HG03045 (cell line): ENCODE data around the gene CH25H.
"Not testable (repeated sequence)": the region's sequence is repeated elsewhere in the genome, so short reads cannot be mapped to it uniquely, and the experiment has no call there.

Experiments used
- ATAC-seq: cut with Tn5 transposase; IDR thresholded peaks from one replicate; pipeline ENCODE4 v1.9.1; 2021; ENCODE audit warnings: mild to moderate bottlenecking, moderate library complexity; ENCODE audit not compliant: unreplicated experiment

Gene CH25H

GRCh38 chr10:89207181-89207800, at the start of gene CH25H:
Gene CH25H (minus strand): TSS chr10:89207317. CDS start chr10:89207292, 25 bp downstream.
- peak; percentile 51 for ATAC-seq

- no peak for ATAC-seq
Observed at GRCh38 chr10:89256340-89256739, 49.2 kb upstream of the CH25H start.

- ATAC-seq = no peak
Observed at GRCh38 chr10:89255793-89256192, 48.7 kb upstream of the CH25H start.

- ATAC-seq = not testable (repeated sequence)
Observed at GRCh38 chr10:89255091-89255579, 48.0 kb upstream of the CH25H start.

GRCh38 chr10:89252225-89252585, 45.1 kb upstream of the CH25H start:
- ATAC-seq = no peak

- peak; percentile 98 for ATAC-seq
Observed at GRCh38 chr10:89251409-89252224, 44.5 kb upstream of the CH25H start, which contains the start of gene LIPA. Gene LIPA (minus strand): TSS chr10:89251775. CDS start chr10:89247648, 4,127 bp downstream.

GRCh38 chr10:89250865-89251408, 43.8 kb upstream of the CH25H start:
- ATAC-seq = no peak

- no peak for ATAC-seq
Observed at GRCh38 chr10:89248990-89249389, 41.9 kb upstream of the CH25H start.

GRCh38 chr10:89247623-89248022, 40.5 kb upstream of the CH25H start:
- not testable (repeated sequence) for ATAC-seq

- ATAC-seq = no peak
Observed at GRCh38 chr10:89245802-89246201, 38.7 kb upstream of the CH25H start.

- ATAC-seq = no peak
Observed at GRCh38 chr10:89242840-89243568, 35.9 kb upstream of the CH25H start.

GRCh38 chr10:89242345-89242684, 35.2 kb upstream of the CH25H start:
- ATAC-seq = no peak

- ATAC-seq = peak; percentile 50
Observed at GRCh38 chr10:89241486-89242344, 34.6 kb upstream of the CH25H start.

- no peak for ATAC-seq
Observed at GRCh38 chr10:89241026-89241425, 33.9 kb upstream of the CH25H start.

GRCh38 chr10:89240519-89240918, 33.4 kb upstream of the CH25H start:
- no peak for ATAC-seq

GRCh38 chr10:89238956-89239644, 32.0 kb upstream of the CH25H start:
- no peak for ATAC-seq

- ATAC-seq = no peak
Observed at GRCh38 chr10:89237849-89238248, 30.7 kb upstream of the CH25H start.

- no peak for ATAC-seq
Observed at GRCh38 chr10:89236226-89236797, 29.2 kb upstream of the CH25H start.

GRCh38 chr10:89235073-89235798, 28.1 kb upstream of the CH25H start:
- no peak for ATAC-seq
